Activated CD8-positive, alpha-beta memory T cell treated with anti-CD3 and anti-CD28 coated beads, Interleukin-2, amount 50 U/mL, for 1 hour (primary cell): ENCODE data around the gene U2AF2.

Source experiments
- DNase-seq: peaks from one replicate; pipeline ENCODE4 v3.0.0-alpha.2; 2020; ENCODE audit errors: extremely low read depth

Gene U2AF2

DNA sequence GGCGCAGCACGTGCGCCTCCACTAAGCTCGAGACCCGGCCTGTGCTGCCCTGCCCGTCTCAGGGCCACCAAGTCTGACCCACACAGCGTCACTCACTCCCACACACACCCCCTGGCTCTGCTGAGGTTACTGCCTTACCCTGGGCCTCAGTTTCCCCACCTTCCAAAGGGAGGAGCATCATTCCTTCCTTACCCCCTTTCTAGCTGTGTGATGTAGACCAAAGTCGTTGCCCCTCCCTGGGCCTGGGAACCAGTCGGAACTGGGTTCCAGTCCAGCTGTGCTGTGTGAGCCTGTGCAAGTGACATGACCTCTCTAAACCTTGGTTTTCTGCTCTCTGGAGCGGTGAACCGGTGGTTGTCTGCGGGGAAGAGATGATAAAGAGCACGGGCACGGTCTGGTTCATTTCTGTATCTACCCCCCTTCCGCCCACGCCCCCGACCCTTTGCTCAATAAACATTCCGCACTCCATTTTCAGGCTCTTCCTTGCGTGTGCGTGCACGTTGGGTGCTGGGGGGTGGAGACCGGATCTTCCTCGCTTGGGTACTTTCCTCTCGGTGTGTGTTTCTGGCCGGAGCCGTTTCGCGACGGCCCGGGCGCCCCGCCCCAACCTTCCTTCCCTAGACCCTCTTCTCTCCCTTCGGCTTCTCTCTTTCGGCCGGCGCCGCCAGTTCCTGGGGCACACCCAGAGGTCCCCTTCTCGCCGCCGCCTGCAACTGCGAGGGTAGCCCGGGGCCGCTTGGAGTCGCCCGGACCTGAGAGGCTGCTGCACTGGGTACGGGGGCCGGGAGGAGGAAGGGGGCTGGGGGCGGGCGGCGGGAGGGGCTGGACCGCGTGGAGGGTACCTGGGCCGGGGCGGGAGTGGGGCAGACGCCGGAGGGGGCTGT is 11.6 kb upstream of the U2AF2 start, which contains the start of gene ZNF581:
Gene ZNF581 (plus strand): TSS at position 647 of the 884 bp plus-strand sequence. CDS start 923 bp downstream, outside the sequence.
- no peak for DNase-seq

DNA sequence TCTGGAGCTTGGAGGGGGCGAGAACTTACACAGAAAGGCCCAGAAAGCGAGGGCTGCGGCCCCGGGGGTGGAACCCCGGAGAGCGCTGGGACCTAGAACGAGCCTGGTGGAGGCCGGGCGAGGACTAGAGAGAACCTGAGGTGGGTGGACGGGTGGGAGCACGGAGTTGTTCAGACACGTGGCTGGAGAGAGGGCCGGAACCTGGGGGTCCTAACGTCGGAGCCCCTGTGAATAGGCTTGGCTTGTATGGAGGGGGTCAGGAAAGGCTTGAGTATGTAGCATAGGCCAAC is 11.0 kb upstream of the U2AF2 start:
- no peak for DNase-seq

DNA sequence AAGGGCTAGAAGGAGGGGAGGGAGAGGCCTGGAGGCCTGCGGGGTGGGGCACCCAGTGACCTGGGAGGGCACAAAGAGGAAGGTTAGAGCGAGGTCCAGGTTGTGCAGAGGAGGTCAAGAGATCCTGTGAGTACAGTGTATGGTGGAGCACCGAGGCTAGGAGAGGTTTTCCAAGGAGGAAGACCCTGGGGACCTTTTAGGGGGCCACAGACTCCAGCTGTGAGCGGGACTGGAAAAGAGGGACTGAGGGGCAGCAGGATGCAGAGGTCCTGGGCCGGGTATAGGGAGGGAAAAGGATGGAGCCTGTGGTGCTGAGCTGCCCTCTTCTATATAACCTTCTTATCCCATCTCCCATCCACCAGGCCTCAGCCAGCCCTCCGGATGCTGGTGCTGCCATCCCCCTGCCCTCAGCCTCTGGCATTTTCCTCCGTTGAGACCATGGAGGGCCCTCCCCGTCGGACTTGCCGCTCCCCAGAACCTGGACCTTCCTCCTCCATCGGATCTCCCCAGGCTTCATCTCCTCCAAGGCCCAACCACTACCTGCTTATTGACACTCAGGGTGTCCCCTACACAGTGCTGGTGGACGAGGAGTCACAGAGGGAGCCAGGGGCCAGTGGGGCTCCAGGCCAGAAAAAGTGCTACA is 10.5 kb upstream of the U2AF2 start:
- no peak for DNase-seq

DNA sequence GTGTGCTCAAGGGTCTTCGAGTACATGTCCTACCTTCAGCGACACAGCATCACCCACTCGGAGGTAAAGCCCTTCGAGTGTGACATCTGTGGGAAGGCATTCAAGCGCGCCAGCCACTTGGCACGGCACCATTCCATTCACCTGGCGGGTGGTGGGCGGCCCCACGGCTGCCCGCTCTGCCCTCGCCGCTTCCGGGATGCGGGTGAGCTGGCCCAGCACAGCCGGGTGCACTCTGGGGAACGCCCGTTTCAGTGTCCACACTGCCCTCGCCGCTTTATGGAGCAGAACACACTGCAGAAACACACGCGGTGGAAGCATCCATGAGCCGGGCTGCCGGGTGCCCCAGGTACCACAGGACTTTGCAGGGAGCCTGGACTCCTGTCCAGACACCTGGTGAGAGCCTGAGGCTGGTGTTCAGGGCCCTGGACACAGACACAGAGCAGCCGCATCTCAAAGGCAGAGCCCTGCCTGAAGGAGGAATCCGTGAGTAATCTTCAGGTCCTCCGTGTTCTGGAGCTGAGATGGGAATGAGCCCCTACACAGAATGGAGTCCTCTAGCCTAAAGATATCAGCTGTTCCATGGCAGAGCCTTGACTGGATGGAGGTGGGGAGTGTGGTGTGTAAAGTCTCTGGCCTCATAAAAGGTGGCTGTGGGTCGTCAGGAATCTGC is 9.9 kb upstream of the U2AF2 start:
- no peak for DNase-seq

DNA sequence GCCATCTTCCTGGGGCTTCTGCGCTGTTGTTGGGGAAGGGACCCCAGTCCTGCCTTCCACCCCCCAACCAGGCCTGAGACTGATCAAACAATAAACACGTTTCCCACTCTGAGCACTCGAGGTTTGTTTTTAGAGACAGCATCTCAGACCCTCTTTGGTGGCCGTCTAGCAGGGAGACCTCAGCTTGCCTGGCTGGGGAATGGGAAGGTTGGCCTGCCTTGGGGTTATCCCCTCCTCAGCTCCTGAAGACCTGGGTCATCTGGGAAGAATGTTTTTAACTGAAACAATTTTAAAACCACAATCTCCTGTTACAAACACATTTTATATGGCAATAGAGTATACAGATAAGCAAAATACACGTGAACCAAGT is 9.3 kb upstream of the U2AF2 start:
- no peak for DNase-seq

DNA sequence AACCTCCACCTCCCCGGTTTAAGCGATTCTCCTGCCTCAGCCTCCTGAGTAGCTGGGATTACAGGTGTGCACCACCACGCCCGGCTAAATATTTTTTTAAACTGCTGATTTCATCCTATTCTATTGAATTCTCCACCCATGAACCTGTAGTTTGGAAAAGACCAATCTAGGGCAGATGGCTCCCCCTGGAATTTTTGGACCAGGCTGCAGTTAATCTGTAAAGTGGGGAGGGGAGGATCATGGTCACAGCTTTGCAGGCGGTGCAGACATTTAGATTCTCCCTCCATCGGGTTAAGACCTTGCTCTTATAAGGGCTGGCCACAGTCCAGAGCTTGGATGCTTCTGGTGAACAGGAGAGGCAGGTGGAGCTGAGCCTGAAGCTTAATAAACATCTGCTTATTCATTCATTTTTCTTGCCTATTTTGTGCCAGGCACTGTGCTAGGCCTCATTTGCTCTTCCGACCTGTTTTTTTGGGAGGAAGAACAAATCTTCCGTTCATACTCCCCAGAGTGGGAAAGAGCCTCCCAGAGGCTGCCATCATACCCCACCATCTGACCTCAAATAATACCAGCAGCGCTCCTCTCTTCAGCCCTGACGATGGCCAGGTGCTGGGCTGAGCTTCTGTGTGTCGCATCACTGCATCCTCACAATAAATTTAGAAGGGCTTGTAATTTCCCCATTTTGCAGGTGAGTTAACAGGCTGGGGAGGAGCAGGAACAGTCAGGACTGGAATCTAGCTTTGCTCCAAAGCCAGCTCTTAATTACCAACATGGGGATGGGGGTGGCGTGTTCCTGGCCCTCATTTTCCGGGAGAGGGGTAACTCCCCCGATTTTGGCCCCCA is 7.7 kb upstream of the U2AF2 start:
- no peak for DNase-seq

DNA sequence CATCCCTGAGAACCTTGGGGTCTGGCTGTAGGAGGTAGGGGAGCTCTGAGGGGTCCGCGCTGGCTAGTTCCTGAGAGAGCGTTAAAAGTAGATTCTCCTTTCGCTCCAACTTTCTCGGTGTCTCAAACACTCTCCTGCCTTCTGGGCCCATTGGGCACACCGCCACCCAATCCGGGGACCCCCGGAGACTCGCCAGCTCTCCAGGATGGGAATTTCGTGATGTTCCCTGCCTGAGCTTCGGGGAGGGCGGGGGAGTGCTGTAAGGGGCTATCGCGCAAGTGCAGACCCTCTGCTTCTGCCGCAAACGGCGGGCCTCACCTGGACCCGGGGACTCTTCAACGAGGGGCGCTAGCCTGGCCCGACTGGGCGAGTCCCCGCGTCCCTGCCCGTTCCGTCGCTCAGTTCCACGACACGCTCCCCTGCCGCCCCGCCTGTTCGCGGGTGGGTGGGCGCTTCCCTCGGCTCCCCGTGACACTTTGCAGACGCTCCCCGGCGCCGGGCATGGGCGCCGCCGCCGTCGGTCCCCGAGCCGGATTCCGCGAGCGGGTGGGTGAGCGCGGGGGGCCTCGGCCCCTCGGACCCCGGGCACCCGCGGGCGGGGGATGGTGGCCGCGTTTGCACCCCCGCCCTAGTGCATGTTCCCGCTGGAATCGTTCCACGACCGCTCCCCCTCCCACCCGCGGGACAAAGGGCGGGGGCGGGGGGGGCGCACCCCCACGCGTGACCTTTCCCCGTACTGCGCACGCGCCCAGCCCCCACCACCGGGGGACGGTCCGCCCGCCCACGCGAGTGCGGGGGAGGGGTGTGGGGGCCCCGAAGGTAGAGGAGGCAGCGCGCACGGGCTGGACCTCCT is 6.9 kb upstream of the U2AF2 start, which contains the start of gene CCDC106:
Gene CCDC106 (plus strand): TSS at position 481 of the 853 bp plus-strand sequence. CDS start 835 bp downstream, outside the sequence.
- DNase-seq: no peak

DNA sequence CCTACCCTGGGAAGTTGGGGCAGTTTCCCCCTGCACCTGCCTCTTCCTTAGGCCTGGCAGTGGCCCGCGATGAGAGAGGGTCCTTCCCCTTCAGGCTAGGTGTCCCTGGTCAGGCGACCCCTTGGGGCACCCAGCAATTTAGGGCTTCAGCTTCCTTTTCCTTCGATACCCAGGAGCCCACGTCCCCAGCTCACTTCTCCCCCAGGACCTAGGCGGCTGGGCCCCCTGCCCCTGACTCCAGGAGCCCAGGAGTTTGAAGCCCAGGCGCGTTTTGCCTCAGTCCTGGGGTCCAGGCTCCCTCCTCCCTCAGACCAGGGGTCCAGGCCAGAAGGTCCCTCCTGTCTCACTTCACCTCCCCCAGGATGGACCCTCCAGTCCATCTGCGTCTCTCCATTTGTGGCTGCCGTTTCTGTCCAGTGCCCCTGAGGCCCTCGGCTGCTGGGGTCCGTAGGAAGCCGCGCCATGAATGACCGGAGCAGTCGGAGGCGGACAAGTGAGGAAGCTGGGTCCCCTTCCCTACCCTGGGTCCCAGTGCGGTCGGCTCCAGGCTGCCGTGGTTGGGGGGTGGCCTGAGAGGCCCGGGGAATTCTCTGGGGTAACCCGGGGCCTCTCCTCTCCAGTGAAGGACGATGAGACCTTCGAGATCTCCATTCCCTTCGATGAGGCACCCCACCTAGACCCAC is 6.1 kb upstream of the U2AF2 start:
- DNase-seq: no peak

DNA sequence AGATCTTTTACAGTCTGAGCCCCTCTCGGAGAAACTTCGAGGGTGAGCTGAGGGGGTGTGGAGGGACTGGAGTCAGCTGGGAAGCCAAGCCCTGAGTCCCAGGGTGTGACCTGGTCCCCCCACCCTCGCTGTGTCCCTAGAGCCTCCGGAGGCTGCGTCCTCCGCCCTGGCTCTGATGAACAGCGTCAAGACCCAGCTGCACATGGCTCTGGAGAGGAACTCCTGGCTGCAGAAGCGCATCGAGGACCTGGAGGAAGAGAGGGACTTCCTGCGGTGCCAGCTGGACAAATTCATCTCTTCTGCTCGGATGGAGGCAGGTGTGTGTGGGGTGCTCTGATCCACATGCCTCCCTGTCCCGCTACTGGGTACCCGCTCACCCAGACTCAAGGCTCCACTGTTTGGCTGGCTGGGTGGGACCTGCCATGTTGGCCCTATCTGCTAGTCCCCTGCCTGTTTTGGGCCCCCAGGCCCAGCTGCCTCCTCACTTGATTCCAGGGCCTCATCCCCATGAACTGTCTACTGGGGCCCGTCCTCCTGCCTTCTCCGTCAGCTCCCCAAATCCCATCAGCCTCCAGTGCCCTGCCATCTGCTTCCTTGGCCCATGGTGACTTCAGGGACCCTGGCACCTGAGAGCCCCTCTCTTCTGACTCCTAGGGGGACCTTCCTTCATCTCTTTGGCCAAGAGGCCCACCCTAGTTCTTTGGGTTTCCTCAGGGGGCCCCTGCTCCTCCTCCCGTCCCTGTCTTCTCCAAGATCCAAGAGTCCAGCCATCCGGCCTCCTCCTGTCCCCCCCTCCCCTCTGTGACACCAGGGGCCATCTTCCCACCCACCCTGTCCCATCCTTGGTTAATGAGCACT is 5.3 kb upstream of the U2AF2 start:
- no peak for DNase-seq

DNA sequence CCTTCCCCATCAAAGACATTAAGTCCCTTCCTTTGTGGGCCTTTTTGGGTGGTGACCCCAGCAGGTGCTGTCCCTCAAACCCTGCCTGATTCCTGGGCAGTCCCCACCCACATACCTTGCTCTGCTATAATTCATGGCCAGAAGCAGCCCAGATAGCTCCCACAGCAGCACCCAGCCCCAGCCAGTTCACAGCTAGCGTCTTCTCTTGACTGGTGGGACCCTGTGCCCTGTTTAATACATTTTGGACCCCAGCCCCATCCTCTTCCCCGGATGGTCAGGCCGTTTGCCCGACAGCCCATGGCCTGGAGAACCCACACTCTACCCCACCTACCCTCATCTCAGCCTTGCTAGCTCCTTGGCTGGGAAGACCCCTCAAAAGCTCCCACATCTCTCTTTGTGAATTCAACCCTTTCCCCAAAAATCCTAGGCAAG is 4.7 kb upstream of the U2AF2 start:
- DNase-seq: no peak

DNA sequence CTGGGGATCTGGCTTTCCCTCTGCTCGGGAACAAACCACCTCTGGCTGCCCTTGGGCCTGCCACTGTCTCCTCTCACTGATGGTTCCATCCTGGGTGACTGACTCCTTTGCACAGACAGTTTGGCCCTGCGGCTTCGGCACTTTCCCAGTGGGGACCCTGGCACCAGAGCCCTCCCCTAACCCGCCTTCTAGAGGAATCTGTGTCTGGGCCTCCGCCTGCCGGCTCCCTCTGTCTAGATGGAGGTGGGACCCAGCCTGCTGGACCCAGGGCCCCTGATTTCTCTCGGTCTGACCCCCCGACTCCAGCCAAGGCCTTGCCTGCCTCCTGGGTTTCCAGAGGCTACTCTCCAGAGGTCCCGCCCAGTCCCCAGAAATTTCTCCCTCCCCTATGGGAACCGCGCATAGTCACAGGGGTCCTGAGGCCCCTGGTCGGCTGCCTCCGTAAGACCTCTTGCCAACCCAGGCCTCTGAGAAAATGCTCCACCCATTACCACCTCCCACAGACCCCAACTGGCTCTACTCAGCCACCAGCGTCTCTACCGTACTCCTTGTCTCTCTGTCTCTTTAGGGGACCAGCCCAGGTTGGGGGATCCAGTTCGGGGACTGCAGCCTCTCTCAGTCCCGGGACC is 4.1 kb upstream of the U2AF2 start:
- DNase-seq: no peak

DNA sequence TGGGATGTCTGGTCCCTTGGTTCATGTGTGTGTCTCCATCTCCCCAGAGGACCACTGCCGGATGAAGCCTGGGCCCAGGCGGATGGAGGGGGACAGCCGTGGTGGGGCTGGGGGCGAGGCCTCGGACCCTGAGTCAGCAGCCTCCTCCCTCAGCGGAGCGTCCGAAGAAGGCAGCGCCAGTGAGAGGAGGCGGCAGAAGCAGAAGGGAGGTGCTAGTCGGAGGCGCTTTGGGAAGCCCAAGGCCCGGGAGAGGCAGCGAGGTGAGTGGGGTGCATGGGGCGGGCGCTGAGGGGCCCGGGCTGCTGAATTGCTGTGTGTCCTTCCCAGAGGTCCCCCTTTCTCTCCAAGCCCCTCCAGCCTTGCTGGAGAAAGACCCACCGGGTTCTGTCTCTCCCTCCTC is 3.6 kb upstream of the U2AF2 start:
- DNase-seq: no peak

DNA sequence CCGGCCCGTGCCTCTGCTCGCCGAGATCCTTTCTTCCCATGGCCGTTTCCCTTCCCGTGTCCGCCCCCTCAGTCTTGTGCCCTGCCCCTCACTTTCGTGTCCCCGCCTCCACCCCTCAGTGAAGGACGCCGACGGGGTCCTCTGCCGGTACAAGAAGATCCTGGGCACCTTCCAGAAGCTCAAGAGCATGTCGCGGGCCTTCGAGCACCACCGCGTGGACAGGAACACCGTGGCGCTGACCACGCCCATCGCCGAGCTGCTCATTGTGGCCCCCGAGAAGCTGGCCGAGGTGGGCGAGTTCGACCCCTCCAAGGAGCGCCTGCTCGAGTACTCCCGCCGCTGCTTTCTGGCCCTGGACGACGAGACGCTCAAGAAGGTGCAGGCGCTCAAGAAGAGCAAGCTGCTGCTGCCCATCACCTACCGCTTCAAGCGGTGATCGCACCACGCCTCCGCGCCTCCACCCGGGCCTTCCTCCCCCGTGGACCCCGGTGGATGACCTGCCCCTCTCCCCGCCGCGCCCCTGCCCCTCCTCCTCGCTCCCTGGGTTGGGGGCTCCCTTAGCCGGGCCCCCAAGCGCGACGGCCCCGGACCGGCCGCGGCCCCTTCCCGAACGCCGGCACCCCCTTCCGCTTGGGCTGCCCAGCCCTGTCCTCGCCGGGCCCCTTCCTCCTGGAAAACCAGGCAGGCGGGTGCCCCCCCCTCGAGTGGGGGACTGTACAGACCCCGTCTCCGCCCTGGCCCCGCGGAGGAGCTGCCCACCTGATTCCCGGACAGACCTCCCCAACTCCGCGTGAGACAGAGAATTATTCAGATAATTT is 2.3 kb upstream of the U2AF2 start:
- DNase-seq: no peak

DNA sequence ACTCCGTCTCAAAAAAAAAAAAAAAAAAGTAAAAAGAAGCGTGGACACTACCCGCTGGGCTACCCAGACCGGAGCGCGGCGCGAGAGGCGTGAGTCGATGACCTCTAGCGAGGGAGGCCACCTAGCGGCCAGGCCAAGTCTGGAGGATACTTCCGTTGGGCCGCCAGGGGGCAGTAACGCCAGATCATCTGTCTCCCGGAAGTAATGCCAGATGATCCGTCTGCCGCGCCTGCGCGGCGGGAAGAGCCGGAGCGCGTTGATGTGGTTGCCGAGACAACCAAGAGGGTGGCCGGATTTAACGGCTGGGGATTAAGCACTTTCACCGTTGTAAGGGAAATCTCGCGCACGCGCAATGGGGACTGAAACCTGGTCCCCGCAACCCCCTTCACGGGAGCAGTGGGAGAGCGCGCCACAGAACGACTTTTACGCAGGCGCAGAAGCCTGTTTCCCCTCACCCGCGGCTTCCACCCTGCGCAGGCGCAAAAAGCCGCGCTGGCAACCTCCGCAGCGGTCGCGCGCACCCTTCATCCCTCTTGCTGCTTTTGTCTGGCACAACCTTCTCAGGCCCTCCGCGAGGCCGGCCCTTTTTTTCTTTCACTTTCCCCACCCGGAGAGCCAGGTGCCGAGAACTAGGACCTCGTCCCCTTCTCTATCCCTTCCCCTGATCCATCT is 1.0 kb upstream of the U2AF2 start:
- DNase-seq: peak; percentile 100

DNA sequence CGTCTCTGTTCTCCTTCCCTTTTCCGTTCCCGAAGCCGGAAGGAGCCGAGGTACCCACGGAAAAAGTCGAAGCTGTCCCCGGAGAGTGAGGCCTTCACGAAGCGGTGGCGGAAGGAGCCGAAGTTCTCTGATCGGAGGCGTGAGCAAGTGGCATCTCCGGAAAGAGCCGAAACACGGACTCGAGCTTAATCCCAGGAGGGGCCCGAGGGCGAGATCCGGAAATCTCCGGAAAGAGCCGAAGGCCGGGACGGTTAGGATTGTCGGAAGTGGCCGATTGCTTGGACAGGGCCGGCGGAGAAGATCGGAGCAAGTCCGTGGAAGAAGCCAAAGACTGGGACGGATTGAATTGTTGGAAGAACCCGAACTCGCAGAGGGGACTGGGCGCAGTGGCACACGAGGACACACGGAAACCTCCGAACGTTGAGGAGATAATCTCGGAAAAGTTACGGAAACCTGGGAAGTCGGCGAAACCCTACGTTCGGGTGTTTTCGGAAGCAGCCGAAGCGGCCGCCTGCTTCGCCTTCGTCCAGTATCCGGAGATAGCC is 440 bp upstream of the U2AF2 start:
- DNase-seq: peak; percentile 99

DNA sequence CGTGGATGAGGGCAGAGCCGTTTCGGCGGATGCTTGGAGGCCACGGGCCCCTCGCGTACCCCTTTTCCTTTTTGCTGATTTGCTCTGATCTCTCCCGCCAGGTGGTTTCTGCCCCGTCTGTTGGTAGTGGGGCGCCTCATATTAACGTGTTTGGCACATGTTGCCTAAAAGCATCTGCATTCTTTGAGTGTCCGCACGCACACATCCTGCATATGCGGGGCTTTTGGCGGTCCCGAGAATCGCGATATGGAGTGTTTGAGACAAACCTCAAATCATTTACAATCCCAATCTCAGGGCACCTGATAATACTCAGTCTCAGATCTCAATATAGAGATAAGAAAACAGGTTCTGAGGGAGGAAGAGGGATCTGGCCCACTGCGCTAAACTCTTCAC is 809 bp downstream of the U2AF2 start:
- no peak for DNase-seq

DNA sequence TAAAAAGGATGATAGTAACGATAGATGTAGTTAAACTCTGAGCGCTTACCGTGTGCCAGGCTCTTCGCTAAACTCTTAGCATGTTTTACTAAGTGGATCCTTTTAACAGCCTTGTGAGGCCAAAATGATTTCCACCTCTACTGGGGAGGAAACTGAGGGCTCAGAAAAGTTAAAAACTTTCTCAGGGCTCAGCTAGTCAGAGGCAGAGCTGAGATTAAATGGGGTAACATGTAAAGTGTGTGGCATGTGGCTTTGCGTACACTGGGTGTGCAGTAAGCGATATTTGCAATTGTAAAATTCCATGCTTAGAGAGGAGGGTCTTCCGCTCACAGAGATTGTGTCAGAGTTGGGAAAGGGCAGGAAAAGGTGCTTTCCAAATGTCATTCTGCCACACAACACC is 1.7 kb downstream of the U2AF2 start:
- DNase-seq: no peak
